Measurements from ENCODE around the gene DUSP7.

DUSP7 gene

GRCh38 chr3:52086461-52086860 lies 30.1 kb upstream of the DUSP7 start:
- no peak for TF ChIP-seq CTCF (IDR thresholded peaks at IDR 0.05; ENCODE audit: extremely low read depth, insufficient read depth, missing control alignments)
- in situ Hi-C loops (cut with MboI; ENCODE audit: low pct_unique_long_range_greater_than_20kb, low sequenced_read_pairs, unreplicated experiment), result no loop called here
- no peak for DNase-seq (ENCODE audit: low spot score)

- DNase-seq (ENCODE audit: low spot score), result no peak
- in situ Hi-C loops (cut with MboI; ENCODE audit: low pct_unique_long_range_greater_than_20kb, low sequenced_read_pairs, unreplicated experiment), result no loop called here
- TF ChIP-seq CTCF (IDR thresholded peaks at IDR 0.05; ENCODE audit: extremely low read depth, insufficient read depth, missing control alignments), result peak; percentile 6
Measured at GRCh38 chr3:52085681-52086282, 29.4 kb upstream of the DUSP7 start.

GRCh38 chr3:52084954-52085680 lies 28.7 kb upstream of the DUSP7 start:
- no peak for DNase-seq (ENCODE audit: low spot score)
- in situ Hi-C loops (cut with MboI; ENCODE audit: low pct_unique_long_range_greater_than_20kb, low sequenced_read_pairs, unreplicated experiment), result no loop called here
- no peak for TF ChIP-seq CTCF (IDR thresholded peaks at IDR 0.05; ENCODE audit: extremely low read depth, insufficient read depth, missing control alignments)

- no peak for DNase-seq (ENCODE audit: low spot score)
- in situ Hi-C loops (cut with MboI; ENCODE audit: low pct_unique_long_range_greater_than_20kb, low sequenced_read_pairs, unreplicated experiment), result no loop called here
- TF ChIP-seq CTCF (IDR thresholded peaks at IDR 0.05; ENCODE audit: extremely low read depth, insufficient read depth, missing control alignments), result no peak
Measured at GRCh38 chr3:52084216-52084945, 28.0 kb upstream of the DUSP7 start.

GRCh38 chr3:52083556-52084087 lies 27.3 kb upstream of the DUSP7 start:
- TF ChIP-seq CTCF (IDR thresholded peaks at IDR 0.05; ENCODE audit: extremely low read depth, insufficient read depth, missing control alignments), result no peak
- in situ Hi-C loops (cut with MboI; ENCODE audit: low pct_unique_long_range_greater_than_20kb, low sequenced_read_pairs, unreplicated experiment), result no loop called here
- DNase-seq (ENCODE audit: low spot score), result no peak

- DNase-seq (ENCODE audit: low spot score), result no peak
- no peak for TF ChIP-seq CTCF (IDR thresholded peaks at IDR 0.05; ENCODE audit: extremely low read depth, insufficient read depth, missing control alignments)
- in situ Hi-C loops (cut with MboI; ENCODE audit: low pct_unique_long_range_greater_than_20kb, low sequenced_read_pairs, unreplicated experiment), result no loop called here
Measured at GRCh38 chr3:52082951-52083350, 26.6 kb upstream of the DUSP7 start.
